ENCODE measurements around the gene FGF5. TPM values are rescaled to one million over a fixed set of nuclear protein-coding genes. Genes with fewer than 3 reads are reported as not detected.

The FGF5 gene
- total RNA-seq, 1 experiment from 2014 or later, result not detected

DNA sequence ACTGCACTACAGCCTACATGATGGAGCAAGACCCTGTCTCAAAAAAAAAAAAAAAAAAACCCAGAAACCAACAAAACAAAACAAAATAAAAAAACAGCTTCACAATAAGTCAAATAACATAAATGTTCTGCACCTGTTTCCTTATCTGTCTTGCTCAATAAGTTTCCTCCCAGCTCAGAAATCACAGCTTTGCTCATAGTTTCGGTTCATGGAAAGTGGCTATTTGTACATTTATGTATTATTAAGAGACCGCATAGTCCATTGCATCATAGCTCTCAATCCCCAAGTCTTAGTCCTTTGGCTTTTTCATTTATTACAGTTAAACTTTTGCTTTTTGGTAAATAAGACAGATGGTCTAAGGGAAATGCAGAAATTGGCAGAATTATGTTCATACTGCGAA is 44.7 kb downstream of the FGF5 start:
- Histone ChIP-seq H3K23ac (ENCODE audit: insufficient read length, low read depth, low read length) (no peak overlapping the region), H4K91ac (ENCODE audit: insufficient read length, low read depth, low read length) (no peak overlapping the region), H2AK5ac (ENCODE audit: insufficient read length, low read length) (no peak overlapping the region), H4K20me1 (ENCODE audit: control insufficient read depth, insufficient read depth, insufficient read length) (no peaks in the 10 kb centered on the region), H3K4me2 (ENCODE audit: insufficient read depth, insufficient read length, low read length) (no peak overlapping the region), H3K27me3 (ENCODE audit: insufficient read depth, low read length) (no peaks in the 10 kb centered on the region), H2BK5ac (ENCODE audit: insufficient read length, low read length) (no peak overlapping the region), H2BK120ac (ENCODE audit: low read depth, low read length, poor library complexity, severe bottlenecking) (no peak overlapping the region), H3T11ph (ENCODE audit: low read length) (no peak overlapping the region), H2BK12ac (ENCODE audit: insufficient read length, low read depth, low read length) (no peak overlapping the region), H2BK20ac (ENCODE audit: low read depth, low read length, poor library complexity, severe bottlenecking) (no peak overlapping the region), H2BK15ac (ENCODE audit: low read depth, low read length) (no peak overlapping the region), H4K5ac (ENCODE audit: insufficient read length, low read depth, low read length) (no peak overlapping the region), H3K56ac (ENCODE audit: insufficient read length, low read depth, low read length) (no peak overlapping the region), H3K18ac (ENCODE audit: insufficient read length, low read depth, low read length) (no peak overlapping the region), H3K4me1 (ENCODE audit: insufficient read depth, low read length) (peaks cover 2% of the 10 kb centered on the region; the same call in 1 of the 2 replicates), H2AFZ (ENCODE audit: low read length) (no peak overlapping the region), H3K79me2 (ENCODE audit: insufficient read depth, low read length) (no peaks in the 10 kb centered on the region), H3K27ac (ENCODE audit: insufficient read length, low read depth, low read length) (no peak overlapping the region), H4K8ac (replicated peaks; ENCODE audit: insufficient read length, low read depth, low read length) (no peak overlapping the region), H3K9ac (ENCODE audit: extremely low read depth, insufficient read length, low read length) (no peak overlapping the region), H3K4ac (ENCODE audit: low read depth, low read length) (no peak overlapping the region), H3K23me2 (ENCODE audit: insufficient read length, low read depth, low read length, poor library complexity, severe bottlenecking) (no peaks in the 10 kb centered on the region), H3K79me1 (ENCODE audit: insufficient read depth, low read depth, low read length, poor library complexity, severe bottlenecking) (no peaks in the 10 kb centered on the region), H3K9me3 (ENCODE audit: control insufficient read depth, low read depth, low read length) (no peaks in the 10 kb centered on the region), H3K14ac (ENCODE audit: insufficient read depth, low read length) (no peak overlapping the region)
- H3K27me3 Mint-ChIP-seq (ENCODE audit: low read depth), result peaks cover 6% of the 10 kb centered on the region
- WGBS (ENCODE audit: extremely low coverage, insufficient read length, low lambda C conversion rate), result no CpG with 5 or more reads among the region's 3 CpGs
- no peak overlapping the region for H3K4me3 Mint-ChIP-seq
- H3K4me1 Mint-ChIP-seq, result peaks cover 27 to 29% of the 10 kb centered on the region in 2 experiments
- DNase-seq, result no peak
- H3K27ac Mint-ChIP-seq, result no peak overlapping the region
- TF ChIP-seq, protein P1, sequence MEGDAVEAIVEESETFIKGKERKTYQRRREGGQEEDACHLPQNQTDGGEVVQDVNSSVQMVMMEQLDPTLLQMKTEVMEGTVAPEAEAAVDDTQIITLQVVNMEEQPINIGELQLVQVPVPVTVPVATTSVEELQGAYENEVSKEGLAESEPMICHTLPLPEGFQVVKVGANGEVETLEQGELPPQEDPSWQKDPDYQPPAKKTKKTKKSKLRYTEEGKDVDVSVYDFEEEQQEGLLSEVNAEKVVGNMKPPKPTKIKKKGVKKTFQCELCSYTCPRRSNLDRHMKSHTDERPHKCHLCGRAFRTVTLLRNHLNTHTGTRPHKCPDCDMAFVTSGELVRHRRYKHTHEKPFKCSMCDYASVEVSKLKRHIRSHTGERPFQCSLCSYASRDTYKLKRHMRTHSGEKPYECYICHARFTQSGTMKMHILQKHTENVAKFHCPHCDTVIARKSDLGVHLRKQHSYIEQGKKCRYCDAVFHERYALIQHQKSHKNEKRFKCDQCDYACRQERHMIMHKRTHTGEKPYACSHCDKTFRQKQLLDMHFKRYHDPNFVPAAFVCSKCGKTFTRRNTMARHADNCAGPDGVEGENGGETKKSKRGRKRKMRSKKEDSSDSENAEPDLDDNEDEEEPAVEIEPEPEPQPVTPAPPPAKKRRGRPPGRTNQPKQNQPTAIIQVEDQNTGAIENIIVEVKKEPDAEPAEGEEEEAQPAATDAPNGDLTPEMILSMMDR (conservative IDR thresholded peaks at IDR 0.05), result no peak
- H3K36me3 Mint-ChIP-seq (ENCODE audit: insufficient read depth in 1 of 3, low read depth in 3 of 3), result no peaks in the 10 kb centered on the region
- H3K9me3 Mint-ChIP-seq, result no peaks in the 10 kb centered on the region
